Liver (tissue), 9 donors: ENCODE measurements around the gene PHTF2. TPM values are rescaled to one million over a fixed set of nuclear protein-coding genes. Genes with fewer than 3 reads are reported as not detected.

Source experiments
- DNase-seq: peaks from one replicate; pipeline ENCODE4 v3.0.0-alpha.2; 2017; ENCODE audit warnings: low spot score
- H3K27ac ChIP-seq, 2 donors: one replicate each; pipeline ENCODE4 v1.7.0; 2013; ENCODE audit warnings: inconsistent platforms in 2 of 2, low read length in 2 of 2, control low read depth in 1 of 2, low read depth in 1 of 2, mild to moderate bottlenecking in 1 of 2
- H3K27me3 ChIP-seq, 4 donors: one replicate each; pipeline versions ENCODE4 v1.6.1 to v1.7.0; 2013; ENCODE audit warnings: low read length in 3 of 4, inconsistent platforms in 1 of 4, mild to moderate bottlenecking in 1 of 4, moderate library complexity in 1 of 4; ENCODE audit not compliant: control insufficient read depth in 4 of 4, insufficient read depth in 4 of 4
- H3K36me3 ChIP-seq, 4 donors: one replicate each; pipeline versions ENCODE4 v1.6.1 to v1.7.0; 2013; ENCODE audit warnings: low read length in 3 of 4, mild to moderate bottlenecking in 3 of 4, low read depth in 1 of 4, moderate library complexity in 1 of 4; ENCODE audit not compliant: control insufficient read depth in 4 of 4, insufficient read depth in 3 of 4
- H3K4me1 ChIP-seq, 4 donors: one replicate each; pipeline versions ENCODE4 v1.6.1 to v1.7.0; 2013; ENCODE audit warnings: low read length in 3 of 4, mild to moderate bottlenecking in 3 of 4, moderate library complexity in 1 of 4; ENCODE audit not compliant: control insufficient read depth in 4 of 4, insufficient read depth in 4 of 4
- H3K4me3 ChIP-seq, 3 donors: one replicate each; pipeline versions ENCODE4 v1.6.1 to v1.7.0; 2013; ENCODE audit warnings: low read length in 3 of 3, control low read depth in 1 of 3, low read depth in 1 of 3, mild to moderate bottlenecking in 1 of 3
- H3K9ac ChIP-seq, 2 donors: one replicate each; pipeline ENCODE4 v1.7.0; 2013; ENCODE audit warnings: low read length in 2 of 2, mild to moderate bottlenecking in 2 of 2, moderate library complexity in 2 of 2, control low read depth in 1 of 2, low read depth in 1 of 2
- H3K9me3 ChIP-seq, 4 donors: one replicate each; pipeline versions ENCODE4 v1.6.1 to v1.7.0; 2013; ENCODE audit warnings: low read length in 3 of 4; ENCODE audit not compliant: control insufficient read depth in 4 of 4
- CTCF ChIP-seq: fragments of 150-350 bp; IDR thresholded peaks from 2 replicates; pipeline ENCODE4 v1.5.1; 2017; ENCODE audit warnings: improper control_type of control experiment, low read depth, low read length; ENCODE audit not compliant: missing input control
- EGR1 ChIP-seq, 2 donors: IDR thresholded peaks; 2 replicates each; pipeline ENCODE4 v1.6.1; 2016 to 2018; ENCODE audit warnings: antibody characterized with exemption in 2 of 2, low read depth in 2 of 2
- FOXA1 ChIP-seq: IDR thresholded peaks from 2 replicates; pipeline ENCODE4 v1.6.1; 2016; ENCODE audit warnings: antibody characterized with exemption
- FOXA2 ChIP-seq: IDR thresholded peaks from 2 replicates; pipeline ENCODE4 v1.6.1; 2016; ENCODE audit warnings: antibody characterized with exemption
- GABPA ChIP-seq, 2 donors: IDR thresholded peaks in 1 of 2; conservative IDR thresholded peaks in 1 of 2; 2 replicates each; pipeline ENCODE4 v1.6.1; 2016; ENCODE audit warnings: antibody characterized with exemption in 2 of 2, mild to moderate bottlenecking in 1 of 2, moderate library complexity in 1 of 2
- HNF4A ChIP-seq, 2 donors: conservative IDR thresholded peaks; 2 replicates each; pipeline ENCODE4 v1.6.1; 2016; ENCODE audit warnings: antibody characterized with exemption in 2 of 2, mild to moderate bottlenecking in 2 of 2
- JUND ChIP-seq, 2 donors: IDR thresholded peaks; 2 replicates each; pipeline ENCODE4 v1.6.1; 2016; ENCODE audit warnings: antibody characterized with exemption in 2 of 2
- MAX ChIP-seq: IDR thresholded peaks from 2 replicates; pipeline ENCODE4 v1.6.1; 2016; ENCODE audit warnings: antibody characterized with exemption
- NR2F2 ChIP-seq: IDR thresholded peaks from 2 replicates; pipeline ENCODE4 v1.6.1; 2016; ENCODE audit warnings: antibody characterized with exemption
- RAD21 ChIP-seq, 2 donors: IDR thresholded peaks; 2 replicates each; pipeline ENCODE4 v1.6.1; 2016; ENCODE audit warnings: antibody characterized with exemption in 2 of 2, mild to moderate bottlenecking in 2 of 2
- REST ChIP-seq: IDR thresholded peaks from 2 replicates; pipeline ENCODE4 v1.6.1; 2016; ENCODE audit warnings: antibody characterized with exemption, mild to moderate bottlenecking
- RXRA ChIP-seq, 2 donors: IDR thresholded peaks; 2 replicates each; pipeline ENCODE4 v1.6.1; 2017 to 2018; ENCODE audit warnings: antibody characterized with exemption in 2 of 2, mild to moderate bottlenecking in 1 of 2
- SP1 ChIP-seq: IDR thresholded peaks from 2 replicates; pipeline ENCODE4 v1.6.1; 2018; ENCODE audit warnings: antibody characterized with exemption, mild to moderate bottlenecking
- TAF1 ChIP-seq: conservative IDR thresholded peaks from 2 replicates; pipeline ENCODE4 v1.6.1; 2016; ENCODE audit warnings: antibody characterized with exemption, mild to moderate bottlenecking
- YY1 ChIP-seq: IDR thresholded peaks from 2 replicates; pipeline ENCODE4 v1.6.1; 2016; ENCODE audit warnings: antibody characterized with exemption, mild to moderate bottlenecking
- ZBTB33 ChIP-seq: IDR thresholded peaks from 2 replicates; pipeline ENCODE4 v1.6.1; 2016; ENCODE audit warnings: antibody characterized with exemption
- WGBS: extraction: QIAGEN DNeasy Blood & Tissue Kit; methylation state at CpG from one replicate; pipeline ENCODE4 v1.1.7; 2013; 5-methylcytosine and 5-hydroxymethylcytosine counted together
- polyA plus RNA-seq, 2 donors: library from polyadenylated mRNA; stranded (reverse) in 1 of 2; unstranded in 1 of 2; fragments of 200-250 nt in 1 of 2; fragments of >200 nt in 1 of 2; fragmentation: Nextera tagmentation in 1 of 2; extraction: Ambion mirVana in 1 of 2; gene quantifications; one replicate each; pipeline versions ENCODE4 v1.2.1 to v1.2.3, GENCODE V29; 2013 to 2015
- total RNA-seq, 2 donors: library from RNA; depleted of rRNA; stranded (reverse); fragments of >200 nt; gene quantifications; one replicate each; pipeline ENCODE4 v1.2.3, GENCODE V29; 2014
- donor health status: healthy.
- donor health status: healthy.
- donor health status: healthy.
- donor health status: healthy.
- donor health status: healthy.

PHTF2 gene
- total and polyA plus RNA-seq, 4 donors: 2.2 to 7.3 (median 4.7) TPM

GRCh38 chr7:77954773-77955555, 156.4 kb downstream of the PHTF2 start:
- H3K4me3 ChIP-seq: no peak overlapping the region
- no peaks in the 10 kb centered on the region for H3K4me1 ChIP-seq
- TF ChIP-seq FOXA1 (no peak), JUND (IDR thresholded peaks at IDR 0.05) (no peak), NR2F2 (no peak), MAX (no peak)
- no peak overlapping the region for H3K9ac ChIP-seq
- H3K36me3 ChIP-seq: no peaks in the 10 kb centered on the region
- no peaks in the 10 kb centered on the region for H3K27me3 ChIP-seq
- H3K27ac ChIP-seq: no peak overlapping the region
- no peaks in the 10 kb centered on the region for H3K9me3 ChIP-seq
- 93% methylated on average over 3 of the region's 3 CpGs for WGBS
- DNase-seq: no peak

- no peaks in the 10 kb centered on the region for H3K9me3 ChIP-seq
- no peak overlapping the region for H3K27ac ChIP-seq
- no peak for DNase-seq
- TF ChIP-seq YY1: no peak
- no peak for TF ChIP-seq CTCF
- no peak for TF ChIP-seq EGR1 (IDR thresholded peaks at IDR 0.05; ENCODE audit: low read depth in 2 of 2)
- no peak for TF ChIP-seq FOXA1
- no peak for TF ChIP-seq RAD21 (IDR thresholded peaks at IDR 0.05)
- no peak for TF ChIP-seq ZBTB33
- no peak for TF ChIP-seq GABPA (IDR thresholded peaks at IDR 0.05 in 1 of 2, conservative IDR thresholded peaks at IDR 0.05 in 1 of 2)
- TF ChIP-seq JUND (IDR thresholded peaks at IDR 0.05): no peak
- TF ChIP-seq HNF4A (conservative IDR thresholded peaks at IDR 0.05): no peak
- no peak for TF ChIP-seq MAX
- TF ChIP-seq SP1: no peak
- no peak for TF ChIP-seq FOXA2
- no peak for TF ChIP-seq NR2F2
- H3K4me1 ChIP-seq: no peaks in the 10 kb centered on the region
- no peak overlapping the region for H3K4me3 ChIP-seq
- no peaks in the 10 kb centered on the region for H3K27me3 ChIP-seq
- H3K36me3 ChIP-seq: peaks cover 0 to 2% (median 0%) of the 10 kb centered on the region in 4 donors
- WGBS: 94% methylated on average over 2 of the region's 2 CpGs
- no peak overlapping the region for H3K9ac ChIP-seq
These were observed 159.9 kb downstream of the PHTF2 start for GRCh38 chr7:77958436-77958835.

- Histone ChIP-seq H3K27ac (no peak overlapping the region), H3K9me3 (no peaks in the 10 kb centered on the region), H3K4me3 (no peak overlapping the region), H3K27me3 (no peaks in the 10 kb centered on the region), H3K9ac (no peak overlapping the region), H3K36me3 (peaks cover 0 to 2% (median 0%) of the 10 kb centered on the region in 4 donors), H3K4me1 (no peaks in the 10 kb centered on the region)
- no peak for DNase-seq
- 92% methylated on average over 2 of the region's 2 CpGs for WGBS
- TF ChIP-seq CTCF: no peak
- TF ChIP-seq RXRA (IDR thresholded peaks at IDR 0.05): no peak
- TF ChIP-seq HNF4A (conservative IDR thresholded peaks at IDR 0.05): no peak
- no peak for TF ChIP-seq RAD21 (IDR thresholded peaks at IDR 0.05)
- no peak for TF ChIP-seq REST
- no peak for TF ChIP-seq TAF1
These were observed 160.5 kb downstream of the PHTF2 start for GRCh38 chr7:77959080-77959479.
